IMR-90 (cell line): Measurements from ENCODE around the gene TRIM75. TPM values are rescaled to one million over a fixed set of nuclear protein-coding genes. Genes with fewer than 3 reads are reported as not detected.

Source experiments
- ATAC-seq: fragments of 200-7000 bp; cut with Tn5 transposase; 2 replicates; pipeline ENCODE4 v1.9.1; 2020; ENCODE audit warnings: low read depth, mild to moderate bottlenecking, moderate library complexity
- BruUV-seq: library from RNA; stranded (reverse); fragments of 400-500 nt; replicated peaks from 2 replicates; lab custom pipeline; 2021; lab: Mats Ljungman, UMichigan
- CTCF ChIA-PET: fragments of 300-600 bp; formaldehyde crosslinking; extraction: SDS; loops from one replicate; lab custom pipeline; 2021; ENCODE audit warnings: antibody characterized with exemption; lab: Yijun Ruan, JAX
- POLR2A ChIA-PET: fragments of 300-600 bp; sonication (Branson Sonifier 250); formaldehyde crosslinking; loops from one replicate; lab custom pipeline; 2022; ENCODE audit warnings: antibody characterized with exemption; ENCODE audit not compliant: unreplicated experiment; lab: Charles Lee
- DNase-seq: peaks from one replicate; pipeline ENCODE4 v3.0.0; 2013
- H2AFZ ChIP-seq: replicated peaks from 2 replicates; pipeline ENCODE3; 2013; ENCODE audit warnings: low read length, mild to moderate bottlenecking; ENCODE audit not compliant: poor library complexity
- H2AK5ac ChIP-seq: 2 replicates; pipeline ENCODE4 v1.6.1; 2013; ENCODE audit warnings: low read depth, low read length, inconsistent platforms
- H2AK9ac ChIP-seq: replicated peaks from 2 replicates; pipeline ENCODE3; 2013; ENCODE audit warnings: mild to moderate bottlenecking, low read depth, low read length, moderate library complexity; ENCODE audit not compliant: poor library complexity
- H2BK120ac ChIP-seq: 2 replicates; pipeline ENCODE4 v1.6.1; 2013; ENCODE audit warnings: low read depth, low read length, inconsistent platforms
- H2BK15ac ChIP-seq: 3 replicates; pipeline ENCODE4 v1.6.1; 2013; ENCODE audit warnings: low read depth, low read length, inconsistent platforms
- H2BK20ac ChIP-seq: 2 replicates; pipeline ENCODE4 v1.6.1; 2013; ENCODE audit warnings: low read depth, mild to moderate bottlenecking, inconsistent platforms, low read length, moderate library complexity
- H2BK5ac ChIP-seq: 2 replicates; pipeline ENCODE4 v1.6.1; 2013; ENCODE audit warnings: mild to moderate bottlenecking, low read depth, low read length, inconsistent platforms; ENCODE audit not compliant: poor library complexity, severe bottlenecking
- H3K14ac ChIP-seq: replicated peaks from 2 replicates; pipeline ENCODE4 v1.6.1; 2013; ENCODE audit warnings: low read depth, low read length, inconsistent platforms
- H3K18ac ChIP-seq: 2 replicates; pipeline ENCODE4 v1.6.1; 2013; ENCODE audit warnings: low read depth, low read length, control low read depth
- H3K23ac ChIP-seq: 2 replicates; pipeline ENCODE4 v1.6.1; 2013; ENCODE audit warnings: low read depth, low read length, inconsistent platforms
- H3K27ac ChIP-seq: 2 replicates; pipeline ENCODE4 v1.5.1; 2013; ENCODE audit warnings: mild to moderate bottlenecking, control low read depth, low read length; ENCODE audit not compliant: insufficient read depth
- H3K27me3 ChIP-seq: 2 replicates; pipeline ENCODE4 v1.6.1; 2013; ENCODE audit warnings: low read length; ENCODE audit not compliant: control insufficient read depth, insufficient read depth
- H3K36me3 ChIP-seq: 2 replicates; pipeline ENCODE4 v1.6.1; 2013; ENCODE audit warnings: low read length, mixed read lengths; ENCODE audit not compliant: control insufficient read depth, insufficient read depth
- H3K4ac ChIP-seq: 2 replicates; pipeline ENCODE4 v1.6.1; 2013; ENCODE audit warnings: low read depth, low read length, inconsistent platforms
- H3K4me1 ChIP-seq: 2 replicates; pipeline ENCODE4 v1.6.1; 2013; ENCODE audit warnings: low read length, mixed read lengths; ENCODE audit not compliant: control insufficient read depth, insufficient read depth
- H3K4me2 ChIP-seq: 2 replicates; pipeline ENCODE4 v1.6.1; 2013; ENCODE audit warnings: low read depth, mild to moderate bottlenecking, control low read depth, low read length, moderate library complexity
- H3K4me3 ChIP-seq: 2 replicates; pipeline ENCODE4 v1.5.1; 2013; ENCODE audit warnings: low read depth, mild to moderate bottlenecking, control low read depth, low read length, moderate library complexity; ENCODE audit not compliant: insufficient read depth
- H3K56ac ChIP-seq: 2 replicates; pipeline ENCODE4 v1.6.1; 2013; ENCODE audit warnings: low read length, inconsistent platforms; ENCODE audit not compliant: insufficient read depth; ENCODE audit errors: extremely low read depth
- H3K79me1 ChIP-seq, 2 experiments: 2 replicates each; pipeline ENCODE4 v1.6.1; 2013; ENCODE audit warnings: low read length in 2 of 2, inconsistent platforms in 1 of 2, low read depth in 1 of 2
- H3K9ac ChIP-seq: 2 replicates; pipeline ENCODE4 v1.6.1; 2013; ENCODE audit warnings: low read depth, low read length, control low read depth
- H3K9me1 ChIP-seq: 2 replicates; pipeline ENCODE4 v1.6.1; 2013; ENCODE audit warnings: low read length, inconsistent platforms; ENCODE audit not compliant: insufficient read depth
- H3K9me3 ChIP-seq: 2 replicates; pipeline ENCODE4 v1.6.1; 2013; ENCODE audit warnings: low read length; ENCODE audit not compliant: control insufficient read depth, insufficient read depth
- H4K20me1 ChIP-seq: 2 replicates; pipeline ENCODE4 v1.6.1; 2013; ENCODE audit warnings: low read length, inconsistent platforms; ENCODE audit not compliant: insufficient read depth
- H4K5ac ChIP-seq: 2 replicates; pipeline ENCODE4 v1.6.1; 2013; ENCODE audit warnings: mild to moderate bottlenecking, low read depth, low read length, control low read depth
- H4K8ac ChIP-seq, 2 experiments: 2 replicates each; pipeline ENCODE4 v1.6.1; 2013; ENCODE audit warnings: low read depth in 2 of 2, low read length in 2 of 2, control low read depth in 1 of 2, inconsistent platforms in 1 of 2
- H4K91ac ChIP-seq: 2 replicates; pipeline ENCODE4 v1.6.1; 2013; ENCODE audit warnings: low read depth, low read length, inconsistent platforms; ENCODE audit not compliant: insufficient read depth
- FOS ChIP-seq: fragments of 150-350 bp; IDR thresholded peaks from 2 replicates; pipeline ENCODE4 v1.6.1; 2016; ENCODE audit warnings: low read depth, low read length
- MAZ ChIP-seq: IDR thresholded peaks from 2 replicates; pipeline ENCODE4 v1.6.1; 2012; ENCODE audit warnings: low read depth, mild to moderate bottlenecking, low read length, improper control_type of control experiment, moderate library complexity, borderline replicate concordance
- MXI1 ChIP-seq: IDR thresholded peaks from 2 replicates; pipeline ENCODE4 v1.6.1; 2012; ENCODE audit warnings: low read depth, mild to moderate bottlenecking, low read length, moderate library complexity, borderline replicate concordance
- WGBS, 2 experiments: methylation state at CpG; one replicate each; pipeline versions ENCODE4 v1.1.5 to v1.1.7; 2013; ENCODE audit warnings: missing lambda C conversion rate in 2 of 2; ENCODE audit not compliant: insufficient read length in 1 of 2; ENCODE audit errors: extremely low coverage in 2 of 2; 5-methylcytosine and 5-hydroxymethylcytosine counted together
- dilution Hi-C: fragments of 300-500 bp; cut with HindIII; formaldehyde crosslinking; loops from one replicate; pipeline ENCODE4 v1.14.3; 2018; ENCODE audit warnings: low sequenced_read_pairs; ENCODE audit not compliant: unreplicated experiment
- in situ Hi-C: fragments of 300-500 bp; cut with MboI; formaldehyde crosslinking; loops from 3 replicates; pipeline ENCODE4 v1.14.3; 2019; ENCODE audit warnings: low sequenced_read_pairs, inconsistent platforms, mixed read lengths
- intact Hi-C: fragments of 100-400 bp; cut with micrococcal nuclease; formaldehyde crosslinking; loops from 2 replicates; pipeline ENCODE4 v1.10.0; 2022
- polyA plus RNA-seq, 3 experiments: library from polyadenylated mRNA; depleted of rRNA; stranded (reverse); fragments of >200 nt; gene quantifications; 2 replicates each; pipeline ENCODE4 v1.2.3, GENCODE V29; 2012; ENCODE audit warnings: low replicate concordance in 1 of 3
- total RNA-seq: library from RNA; depleted of rRNA; stranded (reverse); fragments of >200 nt; gene quantifications from 2 replicates; pipeline ENCODE4 v1.2.3, GENCODE V29; 2012
- TF ChIP-seq, protein P1 (sequence below): fragments of 150-350 bp; IDR thresholded peaks from 2 replicates; pipeline ENCODE4 v1.6.1; 2017; ENCODE audit warnings: mild to moderate bottlenecking, antibody characterized with exemption, low read length, low read depth

TRIM75 gene
- total and polyA plus RNA-seq, 2 of the 4 experiments (the other 2 are of a cell fraction) = not detected

DNA sequence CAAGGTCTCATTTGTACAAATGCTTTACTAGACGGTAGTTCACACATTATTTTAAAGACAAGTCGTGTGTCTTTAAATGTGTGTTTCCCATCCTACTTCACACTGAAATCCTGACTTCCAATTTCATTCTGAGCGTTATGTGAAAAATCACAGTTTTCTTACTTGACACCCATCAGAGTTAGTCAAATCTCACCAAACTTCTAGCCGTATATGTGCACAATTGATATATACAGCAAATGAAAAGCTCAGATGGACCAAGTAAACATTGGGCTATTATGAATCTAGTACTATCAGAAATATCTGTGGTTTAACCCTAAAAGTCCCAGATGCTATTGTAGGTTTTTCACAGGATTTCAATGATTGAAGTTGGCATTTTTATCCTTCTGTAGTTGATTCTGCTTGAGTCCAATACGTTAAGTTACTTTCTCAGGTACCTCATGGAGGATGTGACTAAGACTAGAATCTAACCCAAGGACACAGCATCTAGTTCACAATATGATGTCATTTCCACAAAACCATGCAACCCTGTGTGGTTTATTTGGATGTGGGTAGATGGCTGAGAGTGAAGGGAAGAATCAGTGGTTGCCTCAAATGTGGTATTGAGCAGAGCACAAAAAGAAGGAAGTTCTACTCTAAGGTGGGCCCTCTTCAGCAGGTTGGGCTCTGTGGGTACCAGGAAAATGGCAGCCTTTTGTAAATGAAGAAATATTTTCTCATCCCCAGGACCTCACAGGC is 44.0 kb upstream of the TRIM75 start:
- intact Hi-C loops (no loop called here), dilution Hi-C loops (no loop called here), in situ Hi-C loops (no loop called here)
- 40% methylated on average over 1 of the region's 5 CpGs; no CpG with 5 or more reads in 1 of the 2 experiments for WGBS, 2 experiments
- H4K20me1 ChIP-seq = no peaks in the 10 kb centered on the region
- no peaks in the 10 kb centered on the region for H3K79me1 ChIP-seq
- no peak overlapping the region for H3K27ac ChIP-seq
- H2AK5ac ChIP-seq = no peak overlapping the region
- no peak overlapping the region for H4K8ac ChIP-seq
- no peak for TF ChIP-seq MAZ
- no peak for TF ChIP-seq FOS
- TF ChIP-seq MXI1 = no peak
- TF ChIP-seq, protein P1, sequence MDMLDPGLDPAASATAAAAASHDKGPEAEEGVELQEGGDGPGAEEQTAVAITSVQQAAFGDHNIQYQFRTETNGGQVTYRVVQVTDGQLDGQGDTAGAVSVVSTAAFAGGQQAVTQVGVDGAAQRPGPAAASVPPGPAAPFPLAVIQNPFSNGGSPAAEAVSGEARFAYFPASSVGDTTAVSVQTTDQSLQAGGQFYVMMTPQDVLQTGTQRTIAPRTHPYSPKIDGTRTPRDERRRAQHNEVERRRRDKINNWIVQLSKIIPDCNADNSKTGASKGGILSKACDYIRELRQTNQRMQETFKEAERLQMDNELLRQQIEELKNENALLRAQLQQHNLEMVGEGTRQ = no peak
- H3K23ac ChIP-seq = no peak overlapping the region
- peak overlapping the region; percentile 21 for H2AFZ ChIP-seq
- ATAC-seq (no peak), DNase-seq (no peak)
- no peak overlapping the region for H2BK120ac ChIP-seq
- H3K4me2 ChIP-seq = no peak overlapping the region
- H4K5ac ChIP-seq = no peak overlapping the region
- H3K36me3 ChIP-seq = no peaks in the 10 kb centered on the region
- H3K4ac ChIP-seq = no peak overlapping the region
- H3K9me3 ChIP-seq = no peaks in the 10 kb centered on the region
- no peak overlapping the region for H2AK9ac ChIP-seq
- H3K18ac ChIP-seq = no peak overlapping the region
- POLR2A ChIA-PET = no interaction called here
- no peak overlapping the region for H4K91ac ChIP-seq
- no peak overlapping the region for H2BK20ac ChIP-seq
- CTCF ChIA-PET = interaction anchor here (0.6 kb wide), 1 partner anchor 24 kb away, joined by 3 read pairs; no protein-coding TSS in a partner anchor
- H3K9ac ChIP-seq = no peak overlapping the region
- H3K4me1 ChIP-seq = no peaks in the 10 kb centered on the region
- no peaks in the 10 kb centered on the region for H3K27me3 ChIP-seq
- H2BK5ac ChIP-seq = no peak overlapping the region
- no peak overlapping the region for H3K4me3 ChIP-seq
- no peak overlapping the region for H3K14ac ChIP-seq
- H3K56ac ChIP-seq = no peak overlapping the region
- BruUV-seq = no TSS peak
- no peak overlapping the region for H2BK15ac ChIP-seq
- no peaks in the 10 kb centered on the region for H3K9me1 ChIP-seq
